Activated CD4-positive, CD25-positive, alpha-beta regulatory T cell treated with anti-CD3 and anti-CD28 coated beads, Interleukin-2, amount 50 U/mL, for 72 hours (primary cell): ENCODE results near the gene WNT9A.

Experiments used
- DNase-seq: peaks from one replicate; pipeline ENCODE4 v3.0.0; 2021

The WNT9A gene

GRCh38 chr1:227939791-227940771 lies 7.7 kb downstream of the WNT9A start:
- DNase-seq: peak; percentile 26

DNA sequence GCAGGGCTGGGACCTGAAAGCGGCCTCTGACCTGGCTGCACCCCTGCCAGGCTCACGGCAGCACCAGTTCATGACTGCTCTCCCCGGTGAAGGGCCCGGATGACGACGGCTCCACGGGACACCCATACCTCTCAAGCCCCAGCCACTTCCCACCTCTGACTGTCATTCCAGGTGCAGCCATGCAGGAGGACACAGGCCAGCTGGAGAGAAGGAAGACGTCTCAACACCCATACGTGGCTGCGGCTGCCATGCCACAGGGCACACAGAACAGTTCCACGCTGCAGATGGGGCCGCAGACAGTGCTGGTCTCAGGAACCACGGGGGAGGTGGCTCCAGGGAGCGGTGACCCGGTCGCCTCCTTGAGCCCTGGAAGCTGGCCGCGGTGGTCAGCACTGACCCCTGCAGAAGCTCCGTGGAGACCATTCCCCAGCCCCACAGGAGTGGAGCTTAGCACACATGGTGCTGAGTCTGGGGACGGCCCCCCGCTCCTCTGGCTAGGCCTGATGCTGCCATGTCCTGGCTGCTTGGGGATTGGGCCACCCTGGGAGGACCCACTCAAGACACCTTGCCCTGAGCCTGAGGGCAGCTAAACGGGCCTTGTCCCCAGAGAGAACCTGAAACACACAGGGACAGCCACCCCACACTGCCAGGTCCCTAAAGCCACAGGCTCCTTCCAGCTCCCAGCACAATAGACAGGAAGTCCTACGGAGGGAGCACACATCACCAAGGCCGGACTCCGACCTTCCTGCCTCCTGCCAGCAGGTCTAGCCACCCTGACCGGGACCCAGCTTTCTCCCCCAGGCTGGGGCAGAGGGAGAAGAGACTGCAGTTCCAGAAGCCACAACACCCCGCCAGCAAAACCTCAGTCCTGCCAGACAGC lies 8.6 kb downstream of the WNT9A start:
- peak; percentile 28 for DNase-seq

DNA sequence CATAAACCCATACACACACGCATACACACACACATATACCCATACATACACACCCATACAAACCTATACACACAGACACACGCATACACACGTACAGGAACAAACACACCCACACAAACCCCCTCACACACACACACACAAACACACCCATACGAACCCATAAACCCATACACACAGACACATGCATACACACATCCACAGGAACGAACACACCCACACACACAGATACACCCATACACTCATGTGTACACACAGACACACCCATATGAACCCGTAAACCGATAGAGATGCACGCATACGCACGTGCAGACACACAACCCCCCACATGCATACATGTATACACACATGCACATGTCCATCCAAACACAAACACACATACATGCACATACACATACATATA lies 9.5 kb downstream of the WNT9A start:
- DNase-seq: no peak

DNA sequence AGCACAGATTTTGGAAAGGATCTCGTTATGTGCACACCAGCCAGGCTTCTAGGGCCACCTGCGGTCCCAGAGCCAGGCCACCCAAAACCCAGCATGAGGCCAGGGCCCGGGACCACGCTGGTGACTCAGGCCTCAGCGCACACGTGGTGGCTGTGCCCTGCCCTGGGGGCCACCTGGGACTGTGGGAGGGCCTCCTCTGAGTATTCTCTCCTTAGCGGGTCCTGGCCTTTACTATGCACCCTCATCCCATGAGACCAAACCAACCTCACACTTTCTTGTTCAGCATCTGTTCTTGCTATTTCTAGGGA lies 9.9 kb downstream of the WNT9A start:
- DNase-seq: no peak

- DNase-seq: no peak
These were observed 10.5 kb downstream of the WNT9A start for GRCh38 chr1:227937031-227937837.

DNA sequence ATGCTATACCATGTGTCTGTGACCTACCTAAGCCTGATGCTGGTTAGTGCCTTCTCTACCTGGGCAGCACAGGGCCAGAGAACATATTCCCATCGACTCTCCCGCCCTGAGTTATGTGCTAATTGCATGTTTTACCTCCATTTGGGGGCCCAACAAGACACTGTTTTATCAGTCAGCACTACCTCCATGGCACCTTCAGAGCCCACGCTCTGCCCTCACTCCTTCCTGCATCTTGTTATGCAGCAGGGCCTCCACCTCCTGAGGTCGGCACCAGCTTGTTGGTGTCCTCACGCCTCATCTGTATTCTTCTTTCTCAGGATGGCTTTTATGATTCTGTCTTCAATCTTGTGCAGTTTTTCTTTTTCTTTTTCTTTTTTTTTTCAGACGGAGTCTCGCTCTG lies 11.9 kb downstream of the WNT9A start:
- no peak for DNase-seq

GRCh38 chr1:227934476-227935313 lies 13.0 kb downstream of the WNT9A start:
- no peak for DNase-seq

GRCh38 chr1:227929751-227930472 lies 17.8 kb downstream of the WNT9A start:
- DNase-seq: no peak

DNA sequence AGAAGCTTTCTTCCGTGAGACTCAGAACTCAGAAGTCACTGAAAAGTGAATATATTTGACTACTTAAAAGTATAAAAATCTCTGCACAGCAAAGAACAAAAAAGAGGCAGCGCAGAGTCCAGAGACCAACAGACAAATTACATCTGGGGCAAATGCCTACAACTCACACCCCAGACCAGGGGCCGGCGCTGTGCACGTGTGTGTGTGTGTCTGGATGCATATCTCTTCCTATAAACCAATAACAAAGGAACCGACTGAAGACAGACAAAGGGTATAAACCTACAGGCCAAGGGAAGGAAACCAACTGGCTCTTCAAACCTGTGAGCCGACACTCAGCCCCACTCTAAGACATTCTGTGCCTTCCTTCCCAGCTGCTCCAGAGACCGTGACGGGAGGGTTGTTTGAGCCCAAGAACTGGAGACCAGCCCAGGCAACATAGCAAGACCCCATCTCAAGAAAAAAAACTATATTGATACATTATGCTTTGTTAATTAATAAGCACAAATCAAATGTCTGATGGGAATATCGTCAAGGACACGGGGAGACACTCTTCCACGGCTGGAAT lies 18.8 kb downstream of the WNT9A start:
- no peak for DNase-seq

DNA sequence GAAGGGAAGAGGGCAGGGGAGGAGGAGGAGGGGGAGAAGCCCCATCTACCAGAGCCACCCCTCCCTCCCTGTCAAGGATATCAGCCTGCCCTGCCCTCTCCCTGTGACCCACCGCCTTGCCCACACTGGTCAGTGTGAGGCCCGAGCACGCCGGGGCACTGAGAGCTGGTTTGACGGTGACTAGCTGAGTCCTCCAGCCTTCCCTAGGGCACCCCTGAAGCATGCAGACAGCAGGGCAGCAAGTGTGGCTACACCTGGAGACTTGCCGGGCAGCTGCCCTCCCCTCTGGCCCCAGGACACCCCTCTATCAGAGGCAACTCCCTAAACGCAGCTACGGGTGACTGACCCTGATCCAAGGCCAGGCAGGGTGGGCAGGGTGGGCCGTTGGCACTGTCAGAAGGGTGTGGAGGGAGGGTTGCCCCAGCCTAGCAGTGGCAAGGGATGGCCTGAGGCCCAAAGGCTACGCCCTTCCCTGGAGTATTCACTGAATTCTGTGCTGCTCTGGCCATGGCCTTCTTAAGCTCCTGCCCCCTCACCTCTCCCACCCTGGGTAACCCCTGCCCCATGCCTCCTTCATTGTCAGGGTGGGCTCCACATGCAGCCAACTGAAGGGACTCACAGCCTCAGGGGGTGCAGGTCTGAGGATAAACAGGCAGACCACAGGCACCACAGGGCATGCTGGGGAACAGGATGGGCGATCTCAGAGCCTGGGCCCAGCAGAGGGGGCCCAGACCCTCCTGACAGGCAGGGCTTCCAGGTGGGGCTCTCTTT lies 19.6 kb downstream of the WNT9A start:
- no peak for DNase-seq

DNA sequence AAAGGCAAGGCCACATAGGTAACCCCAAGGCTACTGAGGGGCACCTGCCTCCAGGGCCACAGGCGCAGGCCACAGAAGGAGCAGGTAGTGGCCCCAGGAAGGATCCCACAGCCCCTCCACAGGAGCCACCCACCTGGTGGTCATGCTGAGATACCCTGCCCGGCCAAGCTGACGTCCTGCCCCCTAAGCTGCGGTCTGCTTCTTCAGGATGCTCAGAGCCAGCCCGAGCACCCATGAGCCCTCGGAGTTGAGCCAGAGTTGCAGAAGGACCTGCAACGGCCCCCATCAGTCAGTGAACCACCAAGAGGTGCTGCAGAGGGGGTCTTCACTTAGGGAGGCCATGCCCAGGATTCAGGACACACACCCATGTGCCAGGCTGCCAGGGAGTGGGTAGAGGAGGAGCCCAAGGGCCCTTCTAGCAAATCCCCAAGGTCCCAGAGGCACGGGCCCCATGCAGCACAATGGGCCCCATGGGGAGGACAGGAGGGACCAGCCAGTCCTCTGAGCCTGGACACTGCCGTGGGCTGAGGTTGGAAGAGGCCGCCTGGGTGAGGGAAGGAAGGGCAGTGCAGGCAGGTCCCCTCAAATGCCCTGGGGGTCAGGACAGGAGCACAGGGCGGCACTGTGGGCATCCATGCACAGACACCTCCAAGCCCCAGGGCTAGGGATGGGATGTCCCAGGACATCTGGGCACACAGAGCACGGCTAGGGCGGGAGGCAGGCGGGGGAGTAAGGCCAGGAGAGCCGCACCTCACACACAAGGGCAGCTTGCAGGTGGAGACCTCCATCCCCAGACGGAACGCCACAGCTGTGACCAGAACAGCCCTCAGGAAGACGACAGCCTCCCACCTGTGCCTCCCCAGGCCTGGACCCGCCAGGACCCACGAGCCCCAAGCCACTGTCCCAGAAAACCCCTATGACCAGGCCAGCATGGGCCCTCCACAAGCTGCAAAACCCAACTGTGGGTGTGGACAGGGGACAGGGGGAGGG lies 20.5 kb downstream of the WNT9A start:
- no peak for DNase-seq

GRCh38 chr1:227926216-227926791 lies 21.4 kb downstream of the WNT9A start:
- no peak for DNase-seq

DNA sequence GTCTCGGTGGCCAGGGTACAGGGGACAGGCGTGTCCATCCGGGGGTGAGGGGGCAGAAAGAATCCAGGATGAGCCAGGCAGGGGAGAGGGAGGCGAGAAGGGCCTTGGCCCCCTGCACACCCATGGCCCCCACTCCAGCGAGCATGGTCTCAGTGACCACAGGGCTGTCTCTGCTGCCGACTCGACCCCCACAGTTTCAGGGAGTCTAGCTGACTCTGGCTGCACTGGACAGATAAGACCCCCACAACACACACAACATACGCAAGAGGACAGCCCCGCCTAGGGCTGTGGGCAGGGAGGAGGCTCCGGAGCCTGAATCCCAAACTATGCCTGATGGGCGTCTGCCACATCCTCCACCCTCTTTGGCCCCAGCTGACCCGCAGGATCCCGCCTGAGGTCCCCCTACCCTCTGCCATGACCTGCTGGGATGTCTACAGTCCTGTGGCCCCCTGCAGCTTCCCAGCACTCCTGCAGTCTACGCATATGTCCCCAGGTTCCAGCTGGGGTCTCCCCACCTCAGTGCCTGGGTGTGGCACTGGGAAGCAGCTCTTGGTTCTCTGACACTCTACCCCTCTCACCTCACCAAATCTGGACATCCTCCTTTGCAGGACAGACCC lies 22.0 kb downstream of the WNT9A start:
- DNase-seq: no peak

DNA sequence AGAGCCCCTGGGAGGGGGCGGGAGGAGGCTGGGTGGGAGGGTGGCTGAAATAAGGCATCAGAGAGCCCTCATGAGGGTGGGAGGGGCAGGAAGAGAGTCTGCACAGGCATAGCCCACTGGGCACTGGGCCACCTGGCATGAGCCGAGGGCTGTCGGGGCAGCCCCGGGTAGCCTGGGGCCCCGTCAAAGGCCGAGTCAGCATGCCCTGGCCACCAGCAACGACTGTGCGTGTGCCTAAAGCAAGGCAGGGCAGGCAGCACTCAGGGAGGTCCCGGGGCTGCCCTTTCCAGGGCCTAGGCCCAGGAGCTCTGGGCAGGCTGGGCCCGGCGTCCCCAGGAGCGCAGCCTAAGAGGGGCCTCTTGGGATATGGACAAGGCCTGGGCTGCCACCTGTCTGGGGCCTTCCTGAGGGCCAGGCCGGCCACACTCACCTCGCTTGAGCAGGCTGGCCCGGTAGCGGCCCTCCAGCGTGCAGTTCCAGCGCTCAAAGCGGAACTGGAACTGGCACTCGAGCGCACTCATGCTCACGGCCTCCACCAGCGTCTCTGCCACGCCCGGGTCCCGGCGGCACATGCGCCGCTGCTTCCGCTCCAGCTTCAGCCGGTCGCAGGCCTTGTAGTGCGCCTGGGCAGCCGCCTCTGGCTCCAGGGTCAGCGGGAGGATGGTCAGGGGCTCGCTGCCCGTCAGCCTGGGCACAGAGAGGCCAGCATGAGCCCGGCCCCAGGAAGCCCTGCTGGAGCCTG lies 22.7 kb downstream of the WNT9A start:
- no peak for DNase-seq

GRCh38 chr1:227924168-227924832 lies 23.4 kb downstream of the WNT9A start:
- DNase-seq: no peak

DNA sequence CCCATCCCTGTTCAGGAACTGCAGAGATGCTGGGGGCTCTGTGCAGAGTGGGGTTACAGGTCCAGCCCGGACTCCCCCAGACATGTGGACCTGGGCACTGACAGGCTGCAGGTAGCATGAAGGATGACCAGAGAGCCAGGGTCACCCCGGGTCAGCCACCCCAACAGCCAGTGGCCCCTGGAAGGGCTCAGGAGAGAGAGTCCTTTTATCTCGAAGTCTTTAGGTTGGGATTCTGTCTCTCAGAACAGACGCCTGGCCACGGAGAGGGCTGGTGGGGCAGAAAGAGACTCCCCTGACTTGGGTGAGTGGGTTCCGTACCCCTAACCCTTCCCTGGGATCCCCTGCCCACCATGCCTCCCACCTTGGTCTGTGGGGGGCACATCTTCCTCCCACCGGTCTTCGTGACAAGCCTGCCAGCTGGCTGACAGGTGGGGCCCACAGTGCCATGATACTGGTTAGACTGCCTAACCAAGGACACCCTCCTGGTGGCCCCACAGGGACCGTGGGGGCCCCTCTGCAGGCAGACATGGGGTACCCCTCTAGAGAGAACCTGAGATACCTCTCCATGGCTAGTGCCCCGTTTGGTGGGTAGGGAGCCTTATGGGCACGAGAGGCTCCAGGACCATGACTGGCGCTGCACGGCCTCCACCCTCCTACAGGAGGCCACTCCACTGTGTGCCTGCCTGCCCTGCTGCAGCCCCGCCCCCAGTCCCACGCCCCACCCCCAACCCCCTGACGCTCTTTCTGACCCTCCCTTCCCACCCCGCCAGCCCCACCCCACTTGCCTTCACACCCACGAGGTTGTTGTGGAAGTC lies 24.2 kb downstream of the WNT9A start:
- no peak for DNase-seq
